HG02884 (cell line): ENCODE data around the gene COL25A1.

ENCODE experiments used
- ATAC-seq: cut with Tn5 transposase; IDR thresholded peaks from one replicate; pipeline ENCODE4 v1.9.1; 2021; ENCODE audit warnings: mild to moderate bottlenecking, moderate library complexity; ENCODE audit not compliant: unreplicated experiment

Gene COL25A1

DNA sequence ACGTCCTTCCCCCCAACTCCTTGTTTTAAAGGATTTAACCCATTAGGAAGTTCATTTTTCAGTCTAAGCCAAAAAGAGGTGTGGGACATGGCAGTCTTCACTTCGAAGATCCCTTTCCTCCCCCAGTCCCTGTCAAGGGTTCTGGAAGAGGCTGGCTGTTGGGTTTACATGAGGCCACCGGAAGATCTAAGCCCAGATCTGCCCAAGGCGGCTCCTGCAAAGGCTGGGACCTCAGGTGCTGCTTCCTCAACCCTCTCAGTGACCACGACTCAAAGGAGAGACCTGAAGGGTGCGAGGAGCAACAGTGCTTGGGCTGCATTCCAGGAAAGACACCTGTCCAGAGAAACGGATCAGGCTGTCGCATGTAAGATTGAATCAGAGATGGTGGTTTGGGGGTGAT is 516.1 kb downstream of the COL25A1 start:
- ATAC-seq = no peak

DNA sequence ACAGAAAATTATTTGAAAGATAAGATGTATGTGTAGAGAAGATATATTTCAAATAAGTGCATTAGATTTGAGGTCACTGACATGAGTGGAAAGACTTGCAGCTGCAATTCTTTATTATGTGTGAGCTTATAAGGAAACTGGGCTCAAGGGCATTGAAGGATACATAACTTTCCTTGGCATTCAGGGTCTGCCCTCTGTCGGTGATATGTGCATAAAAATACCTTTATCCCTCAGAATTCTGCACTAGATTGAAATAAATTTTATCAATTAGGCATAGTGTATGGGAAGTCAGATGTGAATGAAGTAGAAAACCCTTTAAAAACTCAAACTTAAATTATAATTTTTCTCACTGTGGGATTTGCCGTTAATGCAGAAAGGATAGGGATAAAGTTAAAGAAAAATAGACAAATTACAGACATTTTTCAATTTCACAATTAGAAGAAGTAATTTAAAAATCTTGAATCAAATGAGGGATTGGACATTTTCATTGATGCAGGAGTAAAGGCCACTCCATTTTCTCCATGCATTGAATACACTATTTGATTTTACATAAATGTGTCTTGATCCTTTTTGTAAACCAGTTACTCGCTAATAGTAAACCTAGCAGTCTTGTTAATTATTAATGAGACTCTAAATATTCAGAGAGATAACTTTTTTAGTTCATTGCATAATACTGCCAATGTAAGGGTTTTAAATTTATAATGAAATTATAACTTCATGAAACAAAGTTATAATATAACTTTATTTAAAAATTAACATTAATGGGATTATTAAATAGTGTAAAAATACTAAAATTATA is 518.6 kb downstream of the COL25A1 start:
- ATAC-seq = no peak

DNA sequence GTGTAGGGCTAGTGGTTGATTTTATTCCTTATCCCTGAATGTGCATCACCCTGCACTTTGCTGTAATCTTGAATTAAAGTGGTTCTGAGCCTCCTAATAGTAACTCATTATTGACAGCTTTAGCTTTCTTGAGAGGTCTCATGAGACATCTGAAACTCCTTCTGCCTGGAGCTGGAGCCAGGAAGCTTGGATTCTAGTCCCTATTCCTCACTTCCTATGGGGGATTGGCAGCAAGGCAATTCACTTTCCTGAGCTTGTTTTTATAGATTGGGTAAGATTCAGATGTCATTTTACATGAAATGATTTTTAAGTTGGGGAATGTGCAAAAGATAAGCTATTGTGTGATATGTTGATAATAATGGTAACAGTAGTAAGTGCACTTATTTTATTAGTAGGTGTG is 522.5 kb downstream of the COL25A1 start:
- no peak for ATAC-seq

DNA sequence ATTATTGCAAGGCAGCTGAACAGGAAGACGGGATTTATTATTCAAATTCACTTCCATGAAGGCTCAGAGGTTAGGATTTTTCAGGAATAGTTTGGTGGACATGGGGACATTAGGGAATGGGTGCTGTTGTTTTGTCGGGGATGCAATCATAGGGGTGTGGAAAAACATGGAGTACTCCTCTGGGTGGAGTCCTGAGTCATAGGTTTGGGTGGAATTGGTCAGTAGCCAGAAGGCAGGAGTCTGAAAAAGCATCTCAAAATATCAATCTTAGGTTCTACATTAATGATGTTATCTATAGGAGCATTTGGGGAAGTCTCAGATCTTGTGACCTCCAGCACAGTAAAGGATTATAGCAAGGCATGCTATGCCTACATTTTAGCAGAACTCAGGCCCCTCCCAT is 525.1 kb downstream of the COL25A1 start:
- no peak for ATAC-seq

DNA sequence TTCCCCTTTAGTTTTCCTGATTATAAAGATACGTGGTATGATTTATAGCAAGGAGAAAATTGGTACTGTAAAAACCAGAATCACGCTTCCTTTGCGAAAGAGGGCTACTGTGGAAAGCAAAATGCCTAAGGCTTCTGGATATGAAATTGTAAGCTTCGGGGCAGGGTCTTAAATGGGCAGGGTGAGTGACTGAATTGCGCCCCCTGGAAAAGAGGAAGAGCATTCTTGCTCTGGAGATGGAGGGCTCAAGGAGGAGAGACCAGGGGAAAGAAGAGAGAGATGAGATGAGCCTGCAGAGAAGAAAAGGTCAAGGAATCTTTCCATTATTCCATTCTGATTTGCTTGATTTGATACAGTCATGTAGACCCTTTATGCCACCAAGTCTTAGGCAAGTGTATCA is 526.5 kb downstream of the COL25A1 start:
- no peak for ATAC-seq

DNA sequence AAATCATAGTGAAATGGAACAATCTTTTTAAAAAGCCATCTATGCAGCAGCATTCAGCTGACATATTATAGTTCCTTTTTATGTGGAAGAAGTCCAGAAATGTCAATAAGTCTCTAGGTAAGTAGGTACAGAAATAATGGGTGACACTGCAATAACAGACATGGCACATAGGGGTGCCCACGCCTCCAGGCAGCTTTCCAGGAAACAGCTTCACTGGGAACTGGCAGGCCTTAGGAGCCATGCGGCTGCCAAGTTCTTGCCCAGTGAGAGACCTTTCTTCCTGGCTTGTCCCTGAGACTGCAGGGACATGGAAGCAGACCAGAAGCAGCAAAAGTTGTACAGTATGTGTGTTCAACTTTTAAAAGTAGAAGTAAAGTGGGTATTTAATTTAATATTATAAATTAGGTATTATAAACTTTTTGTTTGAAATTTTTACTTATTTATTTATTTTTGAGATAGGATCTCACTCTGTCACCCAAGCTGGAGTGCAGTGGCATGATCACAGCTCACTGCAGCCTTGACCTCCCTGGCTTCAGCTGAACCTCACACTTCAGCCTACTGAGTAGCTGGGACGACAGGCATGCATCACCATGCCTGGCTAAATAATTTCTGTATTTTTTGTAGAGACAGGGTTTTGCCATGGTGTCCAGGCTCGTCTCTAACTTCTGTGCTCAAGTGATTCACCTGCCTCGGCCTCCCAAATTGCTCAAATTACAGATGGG is 527.5 kb downstream of the COL25A1 start:
- ATAC-seq = no peak

DNA sequence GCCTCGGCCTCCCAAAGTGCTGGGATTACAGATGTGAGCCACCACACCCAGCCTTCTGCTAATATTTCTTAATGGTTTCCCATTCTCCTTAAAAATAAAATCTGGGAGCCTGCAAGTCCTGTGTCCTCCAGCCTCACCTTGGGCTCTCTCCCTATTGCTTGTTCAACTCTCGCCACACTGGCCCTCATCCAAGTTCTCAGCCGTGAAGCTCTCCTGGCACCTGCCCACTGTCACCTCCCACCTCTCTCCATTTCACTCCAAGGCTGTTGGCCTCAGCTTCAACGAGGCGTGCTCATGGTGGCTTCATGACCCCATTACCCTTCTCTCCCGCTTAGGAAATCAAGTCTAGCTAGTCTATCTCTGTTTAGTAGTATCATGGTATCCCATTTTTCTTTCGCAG is 530.1 kb downstream of the COL25A1 start:
- ATAC-seq = no peak

DNA sequence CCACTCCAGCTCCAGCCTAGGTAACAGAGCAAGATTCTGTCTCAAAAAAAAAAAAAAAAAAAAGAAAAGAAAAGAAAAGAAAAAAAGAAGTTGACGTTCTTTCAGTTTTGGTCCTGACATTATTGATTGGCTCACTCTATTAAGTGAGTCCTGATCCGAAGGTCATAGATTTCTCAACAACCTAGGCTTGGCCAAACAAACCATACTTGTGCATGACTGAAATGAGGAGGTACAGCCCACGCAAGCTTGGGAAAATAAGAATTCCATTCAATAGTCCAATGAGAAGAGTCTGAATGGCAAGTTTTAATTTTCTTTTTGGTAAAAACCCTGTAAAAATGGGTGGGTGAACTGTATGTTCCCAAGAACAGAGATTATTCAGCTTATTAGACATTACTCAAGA is 536.4 kb downstream of the COL25A1 start:
- ATAC-seq = no peak

DNA sequence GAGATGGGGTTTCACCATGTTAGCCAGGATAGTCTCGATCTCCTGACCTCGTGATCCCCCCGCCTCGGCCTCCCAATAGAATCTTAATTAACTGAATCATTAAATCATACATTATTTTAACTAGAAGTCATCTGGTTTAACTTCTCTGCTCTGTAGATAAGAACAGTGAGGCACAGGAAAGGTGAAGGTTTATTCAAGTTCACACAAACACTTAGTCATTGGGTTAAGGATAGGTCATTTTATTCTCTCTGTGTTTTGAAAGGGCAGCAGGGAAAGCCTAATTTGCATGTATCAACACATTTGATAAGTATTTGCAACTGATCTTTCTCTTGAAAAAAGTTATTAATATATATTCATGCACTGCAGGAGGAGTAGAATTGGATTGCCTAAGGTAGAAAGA is 538.5 kb downstream of the COL25A1 start:
- no peak for ATAC-seq

DNA sequence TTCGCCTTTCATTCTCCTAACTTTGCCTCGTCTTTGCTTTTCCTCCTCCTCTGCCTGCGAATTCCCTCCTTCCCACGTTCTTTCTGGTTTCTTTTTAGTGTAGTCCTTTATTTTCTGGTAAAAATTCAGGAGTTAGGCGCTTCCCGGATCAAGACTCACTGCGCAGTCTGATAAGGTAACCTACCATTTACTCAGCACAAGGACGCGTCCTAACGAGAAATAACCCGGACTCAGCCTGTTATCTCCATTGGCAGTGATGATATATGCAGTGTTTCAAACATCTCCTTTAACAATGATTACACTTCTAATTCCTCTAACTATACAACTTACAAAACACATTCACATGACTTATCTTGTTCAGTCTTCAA is 539.2 kb downstream of the COL25A1 start:
- no peak for ATAC-seq

DNA sequence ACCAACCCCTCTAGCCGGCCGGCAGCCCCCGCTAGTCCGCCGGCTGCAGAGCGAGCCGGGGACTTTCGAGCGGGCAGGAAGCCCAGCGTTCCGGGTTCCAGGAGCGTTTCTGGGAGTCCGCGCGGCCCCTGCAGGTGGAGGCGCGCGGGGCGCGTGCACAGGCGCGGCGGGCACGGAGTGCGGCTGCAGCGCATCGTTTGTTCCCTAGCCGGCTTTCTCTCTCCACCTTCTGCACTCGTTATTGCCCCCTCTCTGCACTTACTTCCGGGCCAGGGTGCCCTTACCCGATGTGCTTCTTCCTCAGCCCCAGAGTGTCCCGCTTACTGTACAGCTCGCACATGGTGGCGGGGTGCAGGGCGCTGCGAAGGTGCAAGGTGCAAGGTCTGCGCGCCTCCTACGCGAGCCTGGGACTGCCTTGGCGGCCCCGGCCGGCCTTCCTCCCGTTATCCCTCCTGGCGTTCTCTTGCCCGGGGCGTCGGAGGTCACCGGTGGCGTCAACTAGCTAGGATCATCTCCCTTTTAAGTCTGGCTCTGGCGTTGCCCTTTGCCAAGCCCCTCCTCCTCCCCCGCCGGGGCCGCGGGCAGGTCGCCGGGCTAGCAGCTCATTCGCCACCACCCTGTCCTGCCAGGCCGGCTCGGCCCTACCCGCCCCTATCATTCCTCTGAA is 539.8 kb downstream of the COL25A1 start, which contains the start of gene ETNPPL:
TSS of gene ETNPPL (minus strand) at position 495 of the 667 bp plus-strand sequence. CDS start at position 340, 155 bp downstream.
- ATAC-seq = no peak
